Gastrocnemius medialis (tissue), 4 donors: ENCODE measurements around the gene MMP17. TPM values are rescaled to one million over a fixed set of nuclear protein-coding genes. Genes with fewer than 3 reads are reported as not detected.
A peak's percentile ranks its signal among the peaks of the same experiment; 100 is the strongest.

Experiments used
- ATAC-seq, 2 donors: fragments of 150-250 bp; one replicate each; pipeline ENCODE4 v1.9.1; 2016
- DNase-seq, 2 donors: peaks; one replicate each; pipeline ENCODE4 v3.0.0-alpha.2; 2019
- H3K27ac ChIP-seq, 4 donors: fragments of 200-600 bp; sonication (generic); 1 replicate in 1 of 4; 2 replicates in 3 of 4; pipeline ENCODE4 v1.5.1; 2016 to 2018; ENCODE audit warnings: mild to moderate bottlenecking in 2 of 4, moderate library complexity in 1 of 4
- H3K27me3 ChIP-seq, 3 donors: fragments of 200-600 bp; sonication (generic) in 2 of 3; 1 replicate in 1 of 3; 2 replicates in 2 of 3; pipeline versions ENCODE4 v1.5.1 to v1.6.0; 2016 to 2019; ENCODE audit warnings: mild to moderate bottlenecking in 1 of 3, moderate library complexity in 1 of 3
- H3K36me3 ChIP-seq, 2 donors: fragments of 200-600 bp; sonication (generic) in 1 of 2; one replicate each; pipeline ENCODE4 v1.5.1; 2017 to 2018
- H3K4me1 ChIP-seq, 2 donors: fragments of 200-600 bp; sonication (generic) in 1 of 2; one replicate each; pipeline ENCODE4 v1.5.1; 2016 to 2017; ENCODE audit warnings: mild to moderate bottlenecking in 2 of 2
- H3K4me3 ChIP-seq, 4 donors: fragments of 200-600 bp; sonication (generic) in 3 of 4; 1 replicate in 1 of 4; 2 replicates in 3 of 4; pipeline ENCODE4 v1.5.1; 2016 to 2019; ENCODE audit warnings: mild to moderate bottlenecking in 2 of 4
- H3K9me3 ChIP-seq, 3 donors: fragments of 200-600 bp; sonication (generic) in 2 of 3; 1 replicate in 1 of 3; 2 replicates in 2 of 3; pipeline ENCODE4 v1.5.1; 2016 to 2019
- CTCF ChIP-seq, 5 experiments: fragments of 450-650 bp in 3 of 5; fragments of 200-600 bp in 2 of 5; sonication (generic) in 2 of 5; IDR thresholded peaks in 4 of 5; conservative IDR thresholded peaks in 1 of 5; 1 replicate in 4 of 5; 2 replicates in 1 of 5; pipeline ENCODE4 v1.5.1; 2016 to 2019; ENCODE audit warnings: antibody characterized with exemption in 5 of 5, mild to moderate bottlenecking in 3 of 5, moderate library complexity in 3 of 5
- POLR2A ChIP-seq, 2 donors: fragments of 450-650 bp; IDR thresholded peaks; one replicate each; pipeline ENCODE4 v1.6.1; 2017; ENCODE audit warnings: antibody characterized with exemption in 2 of 2, mild to moderate bottlenecking in 2 of 2, moderate library complexity in 2 of 2
- in situ Hi-C, 4 donors: fragments of 200-750 bp; cut with MboI; loops; one replicate each; pipeline versions ENCODE4 v1.15.0 to v1.8.0; 2017; ENCODE audit warnings: low sequenced_read_pairs in 4 of 4
- intact Hi-C: fragments of 100-400 bp; cut with DNase I; formaldehyde crosslinking; loops from one replicate; pipeline ENCODE4 v1.15.1; 2023; ENCODE audit warnings: low total_unique reads
- total RNA-seq, 4 donors: library from RNA; depleted of rRNA; stranded (reverse); fragments of >200 nt; gene quantifications; one replicate each; pipeline versions ENCODE4 v1.1.0 to v1.2.3, GENCODE V29; 2016

The MMP17 gene
- total RNA-seq, 4 donors from 2014 or later = 0.75 to 1.6 (median 1.4) TPM; not detected in 1

- Histone ChIP-seq H3K27ac (peak overlapping the region; percentile 94 to 100 (median 98)), H3K4me1 (peaks cover 32 to 37% of the 10 kb centered on the region in 2 donors), H3K4me3 (peak overlapping the region; percentile 66 to 91 (median 83)), H3K9me3 (no peaks in the 10 kb centered on the region), H3K27me3 (no peaks in the 10 kb centered on the region), H3K36me3 (peaks cover 0 to 5% of the 10 kb centered on the region in 2 donors)
- ATAC-seq = no peak
- intact Hi-C loops (loop anchor here (1.0 to 2.0 kb wide), 5 partner anchors 34 to 595 kb away; partner anchors contain the start of genes EP400, FBRSL1, PUS1 and SFSWAP), in situ Hi-C loops (loop anchor here in 1 of 4 donors (10.0 kb wide), 1 partner anchor 49 kb away; the partner anchor contains the start of gene EP400)
- no peak for TF ChIP-seq POLR2A (IDR thresholded peaks at IDR 0.05)
- TF ChIP-seq CTCF (IDR thresholded peaks at IDR 0.05 in 4 of 5, conservative IDR thresholded peaks at IDR 0.05 in 1 of 5) = no peak
- DNase-seq = no peak
These were observed 67.5 kb downstream of the MMP17 start for GRCh38 chr12:131895640-131896079.

GRCh38 chr12:131896080-131896810 lies 68.1 kb downstream of the MMP17 start:
- H3K36me3 ChIP-seq = peaks cover 0 to 5% of the 10 kb centered on the region in 2 donors
- DNase-seq (peak; percentile 96 to 98), ATAC-seq (peak; percentile 75 to 78)
- no peaks in the 10 kb centered on the region for H3K9me3 ChIP-seq
- peak; percentile 99 to 100 for TF ChIP-seq POLR2A (IDR thresholded peaks at IDR 0.05)
- no peak for TF ChIP-seq CTCF (IDR thresholded peaks at IDR 0.05 in 4 of 5, conservative IDR thresholded peaks at IDR 0.05 in 1 of 5)
- in situ Hi-C loops (loop anchor here in 1 of 4 donors (10.0 kb wide), 1 partner anchor 49 kb away; the partner anchor contains the start of gene EP400), intact Hi-C loops (loop anchor here (1.0 to 2.0 kb wide), 5 partner anchors 33 to 595 kb away; partner anchors contain the start of genes EP400, FBRSL1, PUS1 and SFSWAP)
- H3K27me3 ChIP-seq = no peaks in the 10 kb centered on the region
- peak overlapping the region; percentile 66 to 91 (median 83) for H3K4me3 ChIP-seq
- H3K4me1 ChIP-seq = peaks cover 36 to 43% of the 10 kb centered on the region in 2 donors
- H3K27ac ChIP-seq = peak overlapping the region; percentile 94 to 100 (median 98)

- ATAC-seq (peak; percentile 1 to 24), DNase-seq (no peak)
- H3K9me3 ChIP-seq = no peaks in the 10 kb centered on the region
- H3K4me3 ChIP-seq = peak overlapping the region; percentile 66 to 91 (median 83)
- peak overlapping the region; percentile 94 to 100 (median 98) for H3K27ac ChIP-seq
- TF ChIP-seq CTCF (IDR thresholded peaks at IDR 0.05 in 4 of 5, conservative IDR thresholded peaks at IDR 0.05 in 1 of 5) (no peak), POLR2A (IDR thresholded peaks at IDR 0.05) (no peak)
- intact Hi-C loops = loop anchor here (1.0 to 2.0 kb wide), 5 partner anchors 32 to 594 kb away; partner anchors contain the start of genes EP400, FBRSL1, PUS1 and SFSWAP
- H3K36me3 ChIP-seq = peaks cover 0 to 5% of the 10 kb centered on the region in 2 donors
- no peaks in the 10 kb centered on the region for H3K27me3 ChIP-seq
- peaks cover 42 to 49% of the 10 kb centered on the region in 2 donors for H3K4me1 ChIP-seq
- in situ Hi-C loops = loop anchor here in 1 of 4 donors (10.0 kb wide), 1 partner anchor 48 kb away; the partner anchor contains the start of gene EP400
These were observed 68.6 kb downstream of the MMP17 start for GRCh38 chr12:131896811-131897270.

- no peak for TF ChIP-seq CTCF (IDR thresholded peaks at IDR 0.05 in 4 of 5, conservative IDR thresholded peaks at IDR 0.05 in 1 of 5)
- TF ChIP-seq POLR2A (IDR thresholded peaks at IDR 0.05) = no peak
- peaks cover 47 to 53% of the 10 kb centered on the region in 2 donors for H3K4me1 ChIP-seq
- DNase-seq (peak in 1 of 2 donors; percentile 18), ATAC-seq (no peak)
- no peaks in the 10 kb centered on the region for H3K9me3 ChIP-seq
- H3K27ac ChIP-seq = peak overlapping the region; percentile 94 to 100 (median 98)
- intact Hi-C loops (loop anchor here (2.0 kb wide), 2 partner anchors 186 to 594 kb away; partner anchors contain the start of genes FBRSL1 and SFSWAP), in situ Hi-C loops (loop anchor here in 1 of 4 donors (10.0 kb wide), 1 partner anchor 48 kb away; the partner anchor contains the start of gene EP400)
- H3K36me3 ChIP-seq = peaks cover 0 to 5% of the 10 kb centered on the region in 2 donors
- H3K4me3 ChIP-seq = peak overlapping the region; percentile 66 to 91 (median 83)
- no peaks in the 10 kb centered on the region for H3K27me3 ChIP-seq
These were observed 69.1 kb downstream of the MMP17 start for GRCh38 chr12:131897276-131897675.
